ENCODE data around the gene PEX6.
"Not testable (repeated sequence)": the region's sequence is repeated elsewhere in the genome, so short reads cannot be mapped to it uniquely, and the experiment has no call there.

PEX6 gene

DNA sequence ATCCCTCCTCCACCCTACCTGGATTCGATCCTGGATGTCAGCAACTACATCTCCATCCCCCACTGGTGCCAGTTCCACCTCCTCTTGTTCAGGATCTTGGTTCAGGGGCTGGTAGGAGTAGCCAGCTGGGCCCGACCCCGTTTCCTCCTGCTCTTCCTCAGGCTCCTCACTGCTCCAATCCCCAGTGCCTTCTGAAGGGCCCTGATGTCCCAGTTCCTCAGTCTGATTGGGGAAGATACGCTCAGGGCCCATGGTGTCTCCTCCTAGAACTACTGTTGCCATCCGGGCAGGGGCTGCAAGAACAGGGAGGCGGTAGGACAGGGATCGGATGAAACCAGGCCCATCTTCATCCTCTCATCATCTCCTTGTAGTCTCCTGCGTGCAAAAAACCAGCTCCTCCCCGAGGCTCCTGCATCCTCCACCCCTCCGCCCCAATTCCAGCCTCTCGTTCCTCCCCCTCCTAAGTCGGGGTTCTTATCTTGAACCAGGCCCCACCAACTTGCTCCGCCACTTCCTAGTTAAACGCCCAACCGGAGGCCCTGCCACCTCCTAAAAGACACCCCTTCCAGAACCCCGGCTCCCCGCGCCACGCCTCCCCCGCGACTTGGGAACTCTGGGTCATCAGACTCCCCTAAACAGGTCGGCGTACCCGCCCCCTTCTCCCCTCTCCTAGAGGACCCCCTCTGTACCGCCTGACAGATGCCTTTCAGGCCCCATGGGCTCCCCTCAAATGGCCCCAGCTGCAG lies 34.3 kb upstream of the PEX6 start:
- H3K4me1 Mint-ChIP-seq (ENCODE audit: low read depth) = peaks cover 65% of the 10 kb centered on the region
- no peaks in the 10 kb centered on the region for H3K9me3 Mint-ChIP-seq
- no peaks in the 10 kb centered on the region for H3K27me3 Mint-ChIP-seq
- intact Hi-C loops (cut with micrococcal nuclease) = loop anchor here (5.0 kb wide), 1 partner anchor 796 kb away; the partner anchor contains the start of gene MRPS10
- peak overlapping the region; percentile 95 for H3K4me3 Mint-ChIP-seq
- H3K27ac Mint-ChIP-seq = peak overlapping the region; percentile 86
- H3K36me3 Mint-ChIP-seq (ENCODE audit: low read depth) = peaks cover 90% of the 10 kb centered on the region

DNA sequence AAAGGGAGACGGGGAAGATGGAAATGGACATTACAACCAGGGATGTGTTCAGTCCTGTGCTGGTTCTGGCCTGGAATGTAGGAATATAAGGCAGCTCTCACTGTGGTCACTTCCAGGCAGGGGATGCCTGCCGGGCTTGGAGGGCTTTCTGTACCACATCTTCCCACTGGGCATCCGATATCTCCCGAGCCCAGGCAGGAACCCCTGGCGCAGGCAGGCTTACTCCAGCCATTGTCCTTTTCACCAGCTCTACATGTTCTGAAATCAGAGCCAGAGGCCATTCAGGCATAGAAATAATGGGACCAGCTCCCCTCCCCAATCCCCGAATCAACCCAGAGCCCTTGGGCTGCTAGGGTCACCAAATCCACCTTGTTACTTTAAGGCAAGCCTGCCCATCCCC lies 33.4 kb upstream of the PEX6 start:
- Mint-ChIP-seq H3K36me3 (ENCODE audit: low read depth) (peaks cover 90% of the 10 kb centered on the region), H3K27ac (peak overlapping the region; percentile 86), H3K27me3 (no peaks in the 10 kb centered on the region), H3K9me3 (no peaks in the 10 kb centered on the region), H3K4me3 (no peak overlapping the region), H3K4me1 (ENCODE audit: low read depth) (peaks cover 56% of the 10 kb centered on the region)
- intact Hi-C loops (cut with micrococcal nuclease) = loop anchor here (5.0 kb wide), 1 partner anchor 795 kb away; the partner anchor contains the start of gene MRPS10

DNA sequence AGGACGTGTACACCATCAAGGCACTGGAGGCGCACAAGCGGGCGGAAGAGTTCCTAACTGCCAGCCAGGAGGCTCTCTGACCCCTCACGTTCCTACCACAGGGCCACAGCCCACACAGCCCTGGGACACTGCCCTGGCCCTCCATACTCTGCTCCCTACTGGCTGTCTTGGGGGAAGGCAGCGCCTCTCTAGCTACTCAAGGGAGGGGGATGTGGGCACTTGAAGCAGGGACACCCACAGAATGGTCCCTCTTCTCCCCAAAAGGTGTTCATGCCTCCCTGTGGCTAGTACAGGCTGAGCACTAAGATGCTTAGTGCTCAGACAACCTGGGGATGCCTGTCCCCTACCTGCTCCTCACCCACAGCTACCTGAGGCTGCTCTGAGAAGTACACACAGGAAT lies 32.2 kb upstream of the PEX6 start:
- H3K36me3 Mint-ChIP-seq (ENCODE audit: low read depth) = peaks cover 90% of the 10 kb centered on the region
- intact Hi-C loops (cut with micrococcal nuclease) = loop anchor here (5.0 kb wide), 1 partner anchor 794 kb away; the partner anchor contains the start of gene MRPS10
- H3K4me3 Mint-ChIP-seq = no peak overlapping the region
- peaks cover 44% of the 10 kb centered on the region for H3K4me1 Mint-ChIP-seq (ENCODE audit: low read depth)
- no peaks in the 10 kb centered on the region for H3K9me3 Mint-ChIP-seq
- no peak overlapping the region for H3K27ac Mint-ChIP-seq
- H3K27me3 Mint-ChIP-seq = no peaks in the 10 kb centered on the region

DNA sequence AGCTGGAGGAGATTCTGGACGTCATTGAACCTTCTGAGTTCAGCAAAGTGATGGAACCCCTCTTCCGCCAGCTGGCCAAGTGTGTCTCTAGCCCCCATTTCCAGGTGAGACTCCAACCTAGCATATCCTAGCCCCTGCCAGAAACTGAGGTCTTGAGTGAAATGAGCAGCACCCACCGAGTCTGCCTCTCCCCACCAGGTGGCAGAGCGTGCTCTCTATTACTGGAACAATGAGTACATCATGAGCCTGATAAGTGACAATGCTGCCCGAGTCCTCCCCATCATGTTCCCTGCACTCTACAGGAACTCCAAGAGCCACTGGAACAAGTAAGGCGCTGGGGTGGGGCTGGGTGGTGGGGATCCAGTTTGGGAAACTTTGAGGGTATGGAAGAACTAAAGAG lies 30.1 kb upstream of the PEX6 start:
- no peaks in the 10 kb centered on the region for H3K9me3 Mint-ChIP-seq
- H3K4me3 Mint-ChIP-seq = no peak overlapping the region
- no peak overlapping the region for H3K27ac Mint-ChIP-seq
- H3K27me3 Mint-ChIP-seq = no peaks in the 10 kb centered on the region
- H3K4me1 Mint-ChIP-seq (ENCODE audit: low read depth) = peaks cover 32% of the 10 kb centered on the region
- peaks cover 90% of the 10 kb centered on the region for H3K36me3 Mint-ChIP-seq (ENCODE audit: low read depth)
- intact Hi-C loops (cut with micrococcal nuclease) = loop anchor here (2.0 kb wide), 1 partner anchor 134 kb away; no protein-coding TSS in a partner anchor

DNA sequence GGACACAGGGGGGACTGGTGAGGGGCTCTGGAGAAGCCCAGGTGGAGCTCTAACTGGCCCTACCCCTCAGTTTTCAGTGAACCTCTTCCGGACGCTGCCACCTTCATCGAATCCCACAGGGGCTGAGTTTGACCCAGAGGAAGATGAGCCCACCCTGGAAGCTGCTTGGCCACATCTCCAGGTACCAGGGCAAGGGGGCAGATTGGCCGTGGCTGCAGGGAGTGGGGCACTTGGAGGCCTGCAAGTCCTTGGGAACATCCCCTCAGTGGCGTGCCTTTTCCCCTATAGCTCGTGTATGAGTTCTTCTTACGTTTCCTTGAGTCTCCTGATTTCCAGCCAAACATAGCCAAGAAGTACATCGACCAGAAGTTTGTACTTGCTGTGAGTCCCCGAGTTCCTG lies 28.1 kb upstream of the PEX6 start:
- Mint-ChIP-seq H3K4me1 (ENCODE audit: low read depth) (peaks cover 16% of the 10 kb centered on the region), H3K36me3 (ENCODE audit: low read depth) (peaks cover 80% of the 10 kb centered on the region), H3K4me3 (no peak overlapping the region), H3K27me3 (no peaks in the 10 kb centered on the region), H3K9me3 (no peaks in the 10 kb centered on the region), H3K27ac (no peak overlapping the region)
- intact Hi-C loops (cut with micrococcal nuclease) = no loop called here

DNA sequence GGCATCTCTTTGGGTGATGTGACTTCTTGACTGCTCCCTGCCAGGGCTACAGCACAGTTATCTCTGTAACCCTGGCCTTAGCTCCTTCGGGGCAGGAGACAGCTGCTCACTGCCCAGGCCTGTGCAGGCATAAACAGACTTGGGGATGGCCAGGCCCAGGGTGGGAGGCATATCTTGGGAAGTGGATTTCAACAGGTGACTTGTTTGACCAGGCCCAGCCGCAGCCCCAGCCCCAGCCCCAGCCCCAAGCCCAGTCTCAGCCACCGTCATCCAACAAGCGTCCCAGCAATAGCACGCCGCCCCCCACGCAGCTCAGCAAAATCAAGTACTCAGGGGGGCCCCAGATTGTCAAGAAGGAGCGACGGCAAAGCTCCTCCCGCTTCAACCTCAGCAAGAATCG lies 27.3 kb upstream of the PEX6 start:
- no peaks in the 10 kb centered on the region for H3K27me3 Mint-ChIP-seq
- no peaks in the 10 kb centered on the region for H3K9me3 Mint-ChIP-seq
- peaks cover 71% of the 10 kb centered on the region for H3K36me3 Mint-ChIP-seq (ENCODE audit: low read depth)
- H3K4me3 Mint-ChIP-seq = no peak overlapping the region
- H3K4me1 Mint-ChIP-seq (ENCODE audit: low read depth) = peaks cover 7% of the 10 kb centered on the region
- intact Hi-C loops (cut with micrococcal nuclease) = no loop called here
- H3K27ac Mint-ChIP-seq = no peak overlapping the region

DNA sequence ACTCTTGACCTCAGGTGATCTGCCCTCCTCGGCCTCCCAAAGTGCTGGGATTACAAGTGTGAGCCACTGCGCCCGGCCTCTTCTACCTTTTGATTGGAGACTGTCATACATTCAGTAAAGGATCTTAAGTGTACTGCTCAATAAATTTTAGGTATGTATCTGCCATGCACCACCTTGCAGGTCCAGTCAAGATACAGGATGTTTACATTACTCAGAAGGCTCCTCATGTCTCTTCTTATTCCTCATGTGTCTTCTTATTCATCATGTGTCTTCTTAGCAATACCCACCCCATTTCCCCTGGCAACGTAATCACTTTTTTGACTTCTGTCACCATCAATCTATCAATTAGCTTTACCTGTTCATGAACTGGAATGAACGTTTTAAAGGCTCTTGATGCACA lies 26.9 kb upstream of the PEX6 start:
- no peaks in the 10 kb centered on the region for H3K9me3 Mint-ChIP-seq
- peaks cover 67% of the 10 kb centered on the region for H3K36me3 Mint-ChIP-seq (ENCODE audit: low read depth)
- H3K27ac Mint-ChIP-seq = no peak overlapping the region
- no peak overlapping the region for H3K4me3 Mint-ChIP-seq
- H3K4me1 Mint-ChIP-seq (ENCODE audit: low read depth) = peaks cover 3% of the 10 kb centered on the region
- intact Hi-C loops (cut with micrococcal nuclease) = no loop called here
- H3K27me3 Mint-ChIP-seq = no peaks in the 10 kb centered on the region

DNA sequence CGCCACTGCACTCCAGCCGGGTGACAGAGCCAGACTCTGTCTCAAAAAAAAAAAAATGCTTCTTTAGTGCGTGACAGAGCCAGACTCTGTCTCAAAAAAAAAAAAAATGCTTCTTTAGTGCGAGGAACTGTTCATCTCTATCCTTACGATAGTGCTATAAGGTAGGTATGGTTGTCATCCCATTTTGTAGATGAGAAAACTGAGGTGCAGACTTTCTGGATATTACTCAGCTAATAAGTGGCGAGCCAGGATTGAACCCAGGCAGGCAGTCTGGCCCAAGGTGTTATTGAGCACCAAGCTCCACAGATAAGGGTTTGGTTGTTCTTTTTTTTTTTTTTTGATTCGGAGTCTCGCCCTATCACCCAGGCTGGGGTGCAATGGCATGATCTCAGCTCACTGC lies 22.9 kb upstream of the PEX6 start:
- H3K9me3 Mint-ChIP-seq = no peaks in the 10 kb centered on the region
- peaks cover 34% of the 10 kb centered on the region for H3K36me3 Mint-ChIP-seq (ENCODE audit: low read depth)
- H3K27me3 Mint-ChIP-seq = no peaks in the 10 kb centered on the region
- no peaks in the 10 kb centered on the region for H3K4me1 Mint-ChIP-seq (ENCODE audit: low read depth)
- intact Hi-C loops (cut with micrococcal nuclease) = no loop called here
- no peak overlapping the region for H3K4me3 Mint-ChIP-seq
- H3K27ac Mint-ChIP-seq = no peak overlapping the region

DNA sequence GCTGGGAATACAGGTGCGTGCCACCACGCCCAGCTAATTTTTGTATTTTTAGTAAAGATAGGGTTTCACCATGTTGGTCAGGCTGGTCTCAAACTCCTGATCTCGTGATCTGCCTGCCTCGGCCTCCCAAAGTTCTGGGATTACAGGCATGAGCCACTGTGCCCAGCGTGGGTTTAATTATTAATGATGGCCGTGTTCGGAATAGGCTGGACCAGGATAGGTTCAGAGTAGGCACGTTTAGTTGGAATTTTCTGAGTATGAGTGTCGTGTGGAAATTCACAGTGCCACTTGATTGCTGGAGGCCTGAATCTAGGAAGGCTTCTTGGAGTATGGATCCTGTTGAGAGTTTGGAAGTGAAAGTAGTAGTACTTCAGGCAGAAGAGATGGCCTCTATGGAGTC lies 19.2 kb upstream of the PEX6 start:
- intact Hi-C loops (cut with micrococcal nuclease); H3K27me3 Mint-ChIP-seq; H3K4me3 Mint-ChIP-seq; H3K27ac Mint-ChIP-seq; H3K4me1 Mint-ChIP-seq (ENCODE audit: low read depth); H3K9me3 Mint-ChIP-seq: not testable (repeated sequence)
- H3K36me3 Mint-ChIP-seq (ENCODE audit: low read depth) = peaks cover 29% of the 10 kb centered on the region

DNA sequence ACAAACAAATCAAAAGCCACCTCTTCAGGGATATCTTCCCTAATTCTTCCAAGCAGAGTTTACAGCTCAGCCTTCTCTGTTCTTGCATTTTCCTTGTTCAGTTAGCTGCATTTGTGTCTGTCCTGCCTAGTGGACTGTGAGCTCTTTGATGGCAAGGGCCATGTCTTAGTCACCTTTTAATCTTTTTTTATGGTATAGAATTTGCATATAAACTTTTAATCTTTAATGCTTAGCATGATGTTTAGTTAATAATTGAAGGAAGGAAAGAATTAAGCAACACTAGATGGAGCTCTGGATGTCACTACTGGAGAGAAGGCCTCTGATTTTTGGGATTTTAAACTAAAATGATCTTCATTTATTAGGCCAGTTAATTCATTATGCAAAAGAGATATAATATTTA lies 17.5 kb upstream of the PEX6 start:
- Mint-ChIP-seq H3K27ac (no peak overlapping the region), H3K4me3 (no peak overlapping the region), H3K27me3 (no peaks in the 10 kb centered on the region), H3K9me3 (no peaks in the 10 kb centered on the region), H3K4me1 (ENCODE audit: low read depth) (no peaks in the 10 kb centered on the region), H3K36me3 (ENCODE audit: low read depth) (peaks cover 33% of the 10 kb centered on the region)
- intact Hi-C loops (cut with micrococcal nuclease) = no loop called here

DNA sequence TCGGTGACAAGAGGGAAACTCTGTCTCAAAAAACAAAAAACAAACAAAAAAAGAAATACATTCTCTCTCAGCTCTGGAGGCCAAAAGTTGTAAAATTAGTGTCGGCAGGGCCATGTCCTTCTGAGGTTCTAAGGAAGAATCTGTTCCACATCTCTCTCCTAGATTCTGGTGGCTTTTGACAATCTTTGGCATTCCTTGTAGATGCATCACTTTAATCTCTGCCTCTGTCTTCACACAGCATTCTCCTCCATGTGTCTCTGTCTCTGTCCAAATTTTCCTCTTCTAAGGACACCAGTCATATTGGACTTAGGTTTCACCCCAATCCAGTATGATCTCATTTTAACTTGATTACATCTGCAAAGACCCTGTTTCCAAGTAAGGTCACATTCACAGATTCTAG lies 14.5 kb upstream of the PEX6 start:
- H3K36me3 Mint-ChIP-seq (ENCODE audit: low read depth) = peaks cover 62% of the 10 kb centered on the region
- no peak overlapping the region for H3K27ac Mint-ChIP-seq
- H3K27me3 Mint-ChIP-seq = no peaks in the 10 kb centered on the region
- intact Hi-C loops (cut with micrococcal nuclease) = no loop called here
- H3K9me3 Mint-ChIP-seq = no peaks in the 10 kb centered on the region
- peaks cover 11% of the 10 kb centered on the region for H3K4me1 Mint-ChIP-seq (ENCODE audit: low read depth)
- no peak overlapping the region for H3K4me3 Mint-ChIP-seq

DNA sequence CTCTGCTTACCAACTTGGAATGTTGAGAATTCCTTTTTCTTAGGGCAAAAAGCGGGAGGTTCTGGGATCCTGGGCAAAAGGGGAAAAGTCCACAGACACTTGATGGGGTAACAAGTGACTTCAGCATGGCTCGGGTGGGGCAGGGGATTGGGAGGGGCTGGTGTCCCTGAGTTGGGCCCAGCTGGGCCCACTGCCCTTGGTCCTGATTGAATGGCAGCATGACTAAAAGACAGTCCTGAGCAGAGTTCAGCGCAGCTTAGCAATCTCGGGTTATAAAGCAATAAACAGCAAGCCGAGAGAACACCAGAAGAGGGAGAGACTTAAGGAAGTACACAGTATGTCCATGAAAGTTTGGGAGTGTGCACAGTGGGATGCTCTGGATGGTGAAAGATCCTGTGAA lies 10.9 kb upstream of the PEX6 start:
- H3K36me3 Mint-ChIP-seq (ENCODE audit: low read depth) = peaks cover 64% of the 10 kb centered on the region

DNA sequence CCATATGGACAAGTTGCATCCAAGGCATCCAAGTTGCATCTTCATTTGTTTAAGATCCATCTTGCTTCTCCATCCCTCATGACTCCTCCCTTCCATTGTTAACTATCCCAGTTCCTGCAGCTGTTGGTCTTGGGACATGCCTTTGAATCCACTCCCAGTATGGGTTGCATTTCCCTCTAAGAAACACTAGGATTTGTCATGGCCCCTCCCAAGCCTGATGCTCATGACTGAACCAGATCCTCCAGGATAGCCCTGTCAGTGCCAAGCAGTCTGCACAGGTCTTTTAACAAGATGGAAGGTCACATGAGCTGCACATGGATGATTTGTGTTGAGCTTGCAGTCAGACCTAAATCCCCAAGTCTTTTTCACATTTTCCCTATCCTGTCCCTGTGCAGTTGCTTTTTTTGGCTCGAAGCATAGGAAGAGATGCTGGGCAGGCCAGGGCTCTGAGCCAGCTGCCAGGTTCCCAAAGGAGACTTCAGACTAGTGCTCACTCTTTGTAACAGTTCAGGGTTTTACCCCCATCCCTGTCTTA lies 9.6 kb upstream of the PEX6 start:
- Mint-ChIP-seq H3K9me3 (no peaks in the 10 kb centered on the region), H3K4me1 (ENCODE audit: low read depth) (peaks cover 54% of the 10 kb centered on the region), H3K4me3 (no peak overlapping the region), H3K27me3 (no peaks in the 10 kb centered on the region), H3K36me3 (ENCODE audit: low read depth) (peaks cover 65% of the 10 kb centered on the region), H3K27ac (no peak overlapping the region)
- intact Hi-C loops (cut with micrococcal nuclease) = loop anchor here (10.0 kb wide), 1 partner anchor 66 kb away; the partner anchor contains the start of genes CUL7, KLC4 and MRPL2

More for the DNA sequence above, 10.9 kb upstream of the PEX6 start:
- Mint-ChIP-seq H3K27ac (no peak overlapping the region), H3K4me3 (no peak overlapping the region), H3K9me3 (no peaks in the 10 kb centered on the region), H3K27me3 (no peaks in the 10 kb centered on the region), H3K4me1 (ENCODE audit: low read depth) (peaks cover 46% of the 10 kb centered on the region)
- intact Hi-C loops (cut with micrococcal nuclease) = loop anchor here (10.0 kb wide), 1 partner anchor 65 kb away; the partner anchor contains the start of genes CUL7, KLC4 and MRPL2

DNA sequence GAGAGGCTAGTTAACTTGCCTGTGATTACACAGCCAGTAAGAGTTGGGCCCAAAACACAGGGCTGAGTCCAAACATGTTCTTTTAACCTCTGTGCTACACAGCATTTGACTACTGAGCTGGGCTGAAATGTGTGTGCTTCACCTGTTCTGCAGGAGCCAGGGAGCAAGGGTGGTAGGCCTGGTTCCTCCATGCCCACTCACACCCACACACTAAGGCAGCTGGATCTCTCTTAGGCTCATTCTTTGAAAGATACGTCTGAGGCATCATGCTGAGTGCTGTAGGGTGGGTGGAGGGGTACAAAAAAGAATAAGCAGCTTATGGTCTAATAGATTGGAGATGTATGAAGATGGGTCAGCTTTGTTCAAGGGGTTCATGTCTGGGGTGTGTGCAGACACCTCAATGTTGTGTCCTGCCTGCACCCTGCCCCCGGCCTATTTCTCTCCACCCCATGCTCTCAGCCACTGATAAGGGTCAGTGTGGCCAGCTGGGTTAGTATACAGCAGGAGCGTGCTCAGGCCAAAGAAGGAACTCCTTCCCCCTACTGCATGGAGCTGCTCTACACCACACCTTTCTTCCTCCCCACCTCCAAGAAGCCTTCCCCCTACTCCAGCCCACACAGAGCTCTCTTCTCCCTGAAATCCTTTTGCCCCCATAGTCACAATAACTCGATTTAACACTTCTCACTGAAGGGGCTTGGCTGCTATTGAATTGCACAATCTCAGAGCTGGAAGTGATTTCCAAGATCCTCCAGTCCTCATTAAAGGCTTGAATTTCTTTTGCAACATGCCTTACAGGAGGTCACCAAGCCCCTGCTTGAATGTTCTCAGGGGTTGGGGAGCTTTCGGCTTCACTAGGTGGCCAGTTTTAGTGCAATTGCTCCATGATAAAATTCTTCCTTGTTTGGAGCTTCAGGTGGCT lies 8.8 kb upstream of the PEX6 start:
- H3K36me3 Mint-ChIP-seq (ENCODE audit: low read depth) = peaks cover 60% of the 10 kb centered on the region
- intact Hi-C loops (cut with micrococcal nuclease) = loop anchor here (10.0 kb wide), 1 partner anchor 67 kb away; the partner anchor contains the start of genes CUL7, KLC4 and MRPL2
- no peaks in the 10 kb centered on the region for H3K27me3 Mint-ChIP-seq
- no peak overlapping the region for H3K27ac Mint-ChIP-seq
- H3K9me3 Mint-ChIP-seq = no peaks in the 10 kb centered on the region
- peaks cover 56% of the 10 kb centered on the region for H3K4me1 Mint-ChIP-seq (ENCODE audit: low read depth)
- no peak overlapping the region for H3K4me3 Mint-ChIP-seq

Data from dendritic cell treated with granulocyte-macrophage colony-stimulating factor and Interleukin-4, amounts not matched to agents 40 ng/mL and 50 ng/mL, for 4 days (primary cell).